ENCODE results near the gene NRL. TPM values are rescaled to one million over a fixed set of nuclear protein-coding genes. Genes with fewer than 3 reads are reported as not detected.

Gene NRL
- total RNA-seq, 1 experiment from 2014 or later, result 2.5 TPM

DNA sequence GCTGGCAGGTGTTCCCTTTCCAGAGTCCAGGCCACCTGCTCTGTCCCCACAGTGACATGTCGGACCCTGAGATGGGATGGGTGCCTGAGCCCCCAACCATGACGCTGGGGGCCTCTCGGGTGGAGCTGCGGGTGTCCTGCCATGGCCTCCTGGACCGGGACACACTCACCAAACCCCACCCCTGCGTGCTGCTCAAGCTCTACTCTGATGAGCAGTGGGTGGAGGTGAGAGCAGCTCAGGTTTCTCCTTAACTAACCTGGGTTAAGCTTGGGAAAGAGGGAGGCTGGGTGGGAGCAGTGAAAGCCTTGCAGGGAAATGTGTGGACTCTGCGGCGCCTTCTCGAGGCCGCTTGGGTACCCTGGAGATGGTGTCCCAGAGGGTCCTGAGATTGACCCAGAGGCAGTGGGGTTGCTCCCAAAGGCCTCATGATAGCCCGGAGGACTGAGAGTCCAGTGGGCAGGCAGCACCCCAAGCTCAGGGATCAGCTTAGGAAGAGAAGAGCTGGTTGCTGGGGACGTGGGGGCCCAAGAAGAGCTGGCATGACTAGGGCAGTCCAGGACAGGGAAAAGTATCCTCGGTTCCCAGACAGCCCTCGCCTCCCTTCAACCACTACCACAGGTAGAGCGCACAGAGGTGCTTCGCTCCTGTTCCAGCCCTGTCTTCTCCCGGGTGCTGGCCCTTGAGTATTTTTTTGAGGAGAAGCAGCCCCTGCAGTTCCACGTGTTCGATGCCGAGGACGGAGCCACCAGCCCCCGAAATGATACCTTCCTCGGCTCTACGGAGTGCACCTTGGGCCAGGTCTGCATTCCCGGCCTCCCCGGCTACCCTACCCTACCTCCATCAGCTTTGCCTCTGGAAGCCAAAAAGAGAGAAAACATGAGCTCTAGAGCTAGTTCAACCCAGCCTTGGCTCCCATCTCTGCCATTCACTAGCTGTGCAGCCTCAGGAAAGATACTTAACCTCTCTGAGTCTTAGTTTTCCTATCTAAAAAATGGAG is 41.6 kb downstream of the NRL start:
- H4K20me1 ChIP-seq (ENCODE audit: control insufficient read depth, insufficient read depth, insufficient read length), result no peaks in the 10 kb centered on the region
- Mint-ChIP-seq H3K27ac (no peak overlapping the region), H3K27me3 (ENCODE audit: low read depth) (no peaks in the 10 kb centered on the region; the same call in 1 of the 2 replicates), H3K4me3 (0 out of 5 replicates have a peak overlapping the region, but pooled peaks of 1 of the 2 experiments have one; percentile 19), H3K9me3 (no peaks in the 10 kb centered on the region), H3K4me1 (peaks cover 9 to 16% of the 10 kb centered on the region in 2 experiments), H3K36me3 (ENCODE audit: insufficient read depth in 1 of 3, low read depth in 3 of 3) (no peaks in the 10 kb centered on the region)
- no peak overlapping the region for H3K56ac ChIP-seq (ENCODE audit: insufficient read length, low read depth, low read length)
- H3K9ac ChIP-seq (ENCODE audit: extremely low read depth, insufficient read length, low read length), result no peak overlapping the region
- H3K79me1 ChIP-seq (ENCODE audit: insufficient read depth, low read depth, low read length, poor library complexity, severe bottlenecking), result no peaks in the 10 kb centered on the region
- no peaks in the 10 kb centered on the region for H3K27me3 ChIP-seq (ENCODE audit: insufficient read depth, low read length)
- no peaks in the 10 kb centered on the region for H3K4me1 ChIP-seq (ENCODE audit: insufficient read depth, low read length)
- no peak overlapping the region for H4K8ac ChIP-seq (replicated peaks; ENCODE audit: insufficient read length, low read depth, low read length)
- no peak for TF ChIP-seq CTCF (conservative IDR thresholded peaks at IDR 0.05)
- no peak overlapping the region for H4K91ac ChIP-seq (ENCODE audit: insufficient read length, low read depth, low read length)
- no peak overlapping the region for H2BK20ac ChIP-seq (ENCODE audit: low read depth, low read length, poor library complexity, severe bottlenecking)
- H2BK12ac ChIP-seq (ENCODE audit: insufficient read length, low read depth, low read length), result no peak overlapping the region
- no CpG with 5 or more reads among the region's 26 CpGs for WGBS (ENCODE audit: extremely low coverage, insufficient read length, low lambda C conversion rate)
- H3K14ac ChIP-seq (ENCODE audit: insufficient read depth, low read length), result no peak overlapping the region; the same call in 1 of the 2 replicates
- H3K4me2 ChIP-seq (ENCODE audit: insufficient read depth, insufficient read length, low read length), result no peak overlapping the region
- no peak overlapping the region for H3K27ac ChIP-seq (ENCODE audit: insufficient read length, low read depth, low read length)
- DNase-seq, result no peak
- H3K23me2 ChIP-seq (ENCODE audit: insufficient read length, low read depth, low read length, poor library complexity, severe bottlenecking), result no peaks in the 10 kb centered on the region
- H3K9me3 ChIP-seq (ENCODE audit: control insufficient read depth, low read depth, low read length), result no peaks in the 10 kb centered on the region
- no peak overlapping the region for H2BK5ac ChIP-seq (ENCODE audit: insufficient read length, low read length)
- no peak overlapping the region for H2AK5ac ChIP-seq (ENCODE audit: insufficient read length, low read length)
- no peak overlapping the region for H3T11ph ChIP-seq (ENCODE audit: low read length)
- no peak overlapping the region for H3K4ac ChIP-seq (ENCODE audit: low read depth, low read length)
- no peak overlapping the region for H4K5ac ChIP-seq (ENCODE audit: insufficient read length, low read depth, low read length)
- no peak overlapping the region for H3K23ac ChIP-seq (ENCODE audit: insufficient read length, low read depth, low read length)
- no peak overlapping the region for H2BK120ac ChIP-seq (ENCODE audit: low read depth, low read length, poor library complexity, severe bottlenecking)
- no peak overlapping the region for H3K18ac ChIP-seq (ENCODE audit: insufficient read length, low read depth, low read length)
- H2BK15ac ChIP-seq (ENCODE audit: low read depth, low read length), result no peak overlapping the region
- no peaks in the 10 kb centered on the region for H3K79me2 ChIP-seq (ENCODE audit: insufficient read depth, low read length)
- H2AFZ ChIP-seq (ENCODE audit: low read length), result no peak overlapping the region

Data from H9 (cell line).